Measurements from ENCODE around the gene IFT43.

Gene IFT43

GRCh38 chr14:76125511-76125910 is 139.9 kb downstream of the IFT43 start:
- H2BK120ac ChIP-seq (ENCODE audit: low read depth, low read length), result no peak overlapping the region
- H2AFZ ChIP-seq (ENCODE audit: low read depth, low read length), result no peak overlapping the region
- H2BK5ac ChIP-seq (ENCODE audit: low read depth, low read length, poor library complexity, severe bottlenecking), result no peak overlapping the region
- H3K4me3 ChIP-seq (ENCODE audit: insufficient read depth in 1 of 2, low read depth in 1 of 2, low read length in 2 of 2), result no peak overlapping the region
- H3K4ac ChIP-seq (ENCODE audit: low read depth in 1 of 2, low read length in 2 of 2), result no peak overlapping the region
- no peak overlapping the region for H2AK5ac ChIP-seq (ENCODE audit: low read length, severe bottlenecking)
- no peak overlapping the region for H4K91ac ChIP-seq (ENCODE audit: low read length)
- no peak overlapping the region for H3K27ac ChIP-seq (ENCODE audit: low read length, poor library complexity, severe bottlenecking)
- WGBS, result 93% methylated on average over 5 of the region's 8 CpGs
- no peaks in the 10 kb centered on the region for H3K79me1 ChIP-seq (replicated peaks; ENCODE audit: low read length, poor library complexity, severe bottlenecking)
- no peaks in the 10 kb centered on the region for H3K36me3 ChIP-seq (ENCODE audit: control insufficient read depth in 1 of 2, insufficient read depth in 2 of 2, low read depth in 1 of 2, low read length in 2 of 2)
- peaks cover 25 to 43% of the 10 kb centered on the region in 2 experiments for H3K27me3 ChIP-seq (ENCODE audit: control insufficient read depth in 1 of 2, insufficient read depth in 1 of 2, low read length in 2 of 2)
- H3K23ac ChIP-seq (ENCODE audit: low read length in 2 of 2), result no peak overlapping the region
- no peak overlapping the region for H2BK12ac ChIP-seq (ENCODE audit: low read length in 2 of 2)
- H4K8ac ChIP-seq (ENCODE audit: low read length), result no peak overlapping the region
- H3K9me3 ChIP-seq (ENCODE audit: control insufficient read depth, low read length), result peaks cover 3% of the 10 kb centered on the region
- no peak overlapping the region for H3K4me2 ChIP-seq (ENCODE audit: low read length, poor library complexity, severe bottlenecking)
- no peak overlapping the region for H3K14ac ChIP-seq (ENCODE audit: low read length in 2 of 2)
- H3K18ac ChIP-seq (ENCODE audit: low read depth in 1 of 2, low read length in 2 of 2), result no peak overlapping the region
- no peaks in the 10 kb centered on the region for H3K4me1 ChIP-seq (ENCODE audit: control insufficient read depth, insufficient read depth, low read depth, low read length)
- H2BK15ac ChIP-seq (ENCODE audit: low read depth, poor library complexity, severe bottlenecking), result no peak overlapping the region
- no peak overlapping the region for H3K9ac ChIP-seq (ENCODE audit: low read length)
- DNase-seq, result no peak

DNA sequence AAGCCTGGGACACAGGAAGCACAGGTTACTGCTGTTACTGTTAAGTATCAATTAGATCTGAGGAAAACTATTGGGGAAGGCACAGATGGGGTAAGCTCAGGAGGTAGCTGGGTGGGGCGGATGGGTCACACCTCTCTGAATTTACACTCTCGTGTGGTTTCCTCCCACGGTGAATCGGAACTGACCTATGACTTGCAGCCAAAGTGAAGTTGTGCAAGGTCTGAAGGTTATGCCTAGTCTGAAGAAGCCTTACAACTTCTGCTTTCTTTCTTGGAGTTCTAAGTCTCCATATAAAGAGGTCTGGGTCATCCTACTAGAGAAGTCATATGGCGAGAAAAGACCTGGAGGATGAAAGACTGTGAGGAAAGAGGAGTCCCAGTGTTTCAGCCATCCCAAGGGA is 140.5 kb downstream of the IFT43 start:
- no peak overlapping the region for H4K91ac ChIP-seq (ENCODE audit: low read length)
- H2BK120ac ChIP-seq (ENCODE audit: low read depth, low read length), result no peak overlapping the region
- no peak overlapping the region for H3K18ac ChIP-seq (ENCODE audit: low read depth in 1 of 2, low read length in 2 of 2)
- peaks cover 31 to 48% of the 10 kb centered on the region in 2 experiments for H3K27me3 ChIP-seq (ENCODE audit: control insufficient read depth in 1 of 2, insufficient read depth in 1 of 2, low read length in 2 of 2)
- H3K14ac ChIP-seq (ENCODE audit: low read length in 2 of 2), result no peak overlapping the region
- H4K8ac ChIP-seq (ENCODE audit: low read length), result no peak overlapping the region
- H3K9ac ChIP-seq (ENCODE audit: low read length), result no peak overlapping the region
- no peak overlapping the region for H2BK15ac ChIP-seq (ENCODE audit: low read depth, poor library complexity, severe bottlenecking)
- no peak overlapping the region for H3K4me3 ChIP-seq (ENCODE audit: insufficient read depth in 1 of 2, low read depth in 1 of 2, low read length in 2 of 2)
- no peak overlapping the region for H2BK12ac ChIP-seq (ENCODE audit: low read length in 2 of 2)
- H3K4ac ChIP-seq (ENCODE audit: low read depth in 1 of 2, low read length in 2 of 2), result no peak overlapping the region
- H2BK5ac ChIP-seq (ENCODE audit: low read depth, low read length, poor library complexity, severe bottlenecking), result no peak overlapping the region
- no peak overlapping the region for H3K27ac ChIP-seq (ENCODE audit: low read length, poor library complexity, severe bottlenecking)
- peaks cover 3% of the 10 kb centered on the region for H3K9me3 ChIP-seq (ENCODE audit: control insufficient read depth, low read length)
- no peak overlapping the region for H3K23ac ChIP-seq (ENCODE audit: low read length in 2 of 2)
- H3K4me2 ChIP-seq (ENCODE audit: low read length, poor library complexity, severe bottlenecking), result no peak overlapping the region
- WGBS, result 92% methylated on average over 5 of the region's 5 CpGs
- H2AK5ac ChIP-seq (ENCODE audit: low read length, severe bottlenecking), result no peak overlapping the region
- no peak overlapping the region for H2AFZ ChIP-seq (ENCODE audit: low read depth, low read length)
- no peaks in the 10 kb centered on the region for H3K4me1 ChIP-seq (ENCODE audit: control insufficient read depth, insufficient read depth, low read depth, low read length)
- H3K36me3 ChIP-seq (ENCODE audit: control insufficient read depth in 1 of 2, insufficient read depth in 2 of 2, low read depth in 1 of 2, low read length in 2 of 2), result no peaks in the 10 kb centered on the region
- no peak for DNase-seq
- no peaks in the 10 kb centered on the region for H3K79me1 ChIP-seq (replicated peaks; ENCODE audit: low read length, poor library complexity, severe bottlenecking)

- H3K9me3 ChIP-seq (ENCODE audit: control insufficient read depth, low read length), result peaks cover 3% of the 10 kb centered on the region
- H3K14ac ChIP-seq (ENCODE audit: low read length in 2 of 2), result no peak overlapping the region
- no peak overlapping the region for H4K91ac ChIP-seq (ENCODE audit: low read length)
- DNase-seq, result no peak
- H2BK5ac ChIP-seq (ENCODE audit: low read depth, low read length, poor library complexity, severe bottlenecking), result no peak overlapping the region
- H3K79me1 ChIP-seq (replicated peaks; ENCODE audit: low read length, poor library complexity, severe bottlenecking), result no peaks in the 10 kb centered on the region
- H2BK120ac ChIP-seq (ENCODE audit: low read depth, low read length), result no peak overlapping the region
- no peak overlapping the region for H3K9ac ChIP-seq (ENCODE audit: low read length)
- no peak overlapping the region for H3K4me3 ChIP-seq (ENCODE audit: insufficient read depth in 1 of 2, low read depth in 1 of 2, low read length in 2 of 2)
- no peak overlapping the region for H3K4ac ChIP-seq (ENCODE audit: low read depth in 1 of 2, low read length in 2 of 2)
- H3K27ac ChIP-seq (ENCODE audit: low read length, poor library complexity, severe bottlenecking), result no peak overlapping the region
- 72% methylated on average over 2 of the region's 3 CpGs for WGBS
- no peak overlapping the region for H4K8ac ChIP-seq (ENCODE audit: low read length)
- H3K18ac ChIP-seq (ENCODE audit: low read depth in 1 of 2, low read length in 2 of 2), result no peak overlapping the region
- H3K4me1 ChIP-seq (ENCODE audit: control insufficient read depth, insufficient read depth, low read depth, low read length), result no peaks in the 10 kb centered on the region
- H2AK5ac ChIP-seq (ENCODE audit: low read length, severe bottlenecking), result no peak overlapping the region
- H3K4me2 ChIP-seq (ENCODE audit: low read length, poor library complexity, severe bottlenecking), result no peak overlapping the region
- H3K27me3 ChIP-seq (ENCODE audit: control insufficient read depth in 1 of 2, insufficient read depth in 1 of 2, low read length in 2 of 2), result peaks cover 43 to 65% of the 10 kb centered on the region in 2 experiments
- H3K36me3 ChIP-seq (ENCODE audit: control insufficient read depth in 1 of 2, insufficient read depth in 2 of 2, low read depth in 1 of 2, low read length in 2 of 2), result no peaks in the 10 kb centered on the region
- H2AFZ ChIP-seq (ENCODE audit: low read depth, low read length), result no peak overlapping the region
- no peak overlapping the region for H3K23ac ChIP-seq (ENCODE audit: low read length in 2 of 2)
- no peak overlapping the region for H2BK12ac ChIP-seq (ENCODE audit: low read length in 2 of 2)
- no peak overlapping the region for H2BK15ac ChIP-seq (ENCODE audit: low read depth, poor library complexity, severe bottlenecking)
Measured at GRCh38 chr14:76129851-76130576, 144.5 kb downstream of the IFT43 start.

- H3K18ac ChIP-seq (ENCODE audit: low read depth in 1 of 2, low read length in 2 of 2), result no peak overlapping the region
- WGBS, result 25% methylated on average over 24 of the region's 30 CpGs
- no peak overlapping the region for H3K27ac ChIP-seq (ENCODE audit: low read length, poor library complexity, severe bottlenecking)
- H2AFZ ChIP-seq (ENCODE audit: low read depth, low read length), result no peak overlapping the region
- H3K4ac ChIP-seq (ENCODE audit: low read depth in 1 of 2, low read length in 2 of 2), result no peak overlapping the region
- H3K4me2 ChIP-seq (ENCODE audit: low read length, poor library complexity, severe bottlenecking), result no peak overlapping the region
- no peak overlapping the region for H3K9ac ChIP-seq (ENCODE audit: low read length)
- H2BK15ac ChIP-seq (ENCODE audit: low read depth, poor library complexity, severe bottlenecking), result no peak overlapping the region
- no peaks in the 10 kb centered on the region for H3K36me3 ChIP-seq (ENCODE audit: control insufficient read depth in 1 of 2, insufficient read depth in 2 of 2, low read depth in 1 of 2, low read length in 2 of 2)
- peaks cover 55 to 66% of the 10 kb centered on the region in 2 experiments for H3K27me3 ChIP-seq (ENCODE audit: control insufficient read depth in 1 of 2, insufficient read depth in 1 of 2, low read length in 2 of 2)
- H4K8ac ChIP-seq (ENCODE audit: low read length), result no peak overlapping the region
- H3K79me1 ChIP-seq (replicated peaks; ENCODE audit: low read length, poor library complexity, severe bottlenecking), result no peaks in the 10 kb centered on the region
- H2BK12ac ChIP-seq (ENCODE audit: low read length in 2 of 2), result no peak overlapping the region
- H3K14ac ChIP-seq (ENCODE audit: low read length in 2 of 2), result no peak overlapping the region
- H2BK5ac ChIP-seq (ENCODE audit: low read depth, low read length, poor library complexity, severe bottlenecking), result no peak overlapping the region
- no peak overlapping the region for H2AK5ac ChIP-seq (ENCODE audit: low read length, severe bottlenecking)
- H2BK120ac ChIP-seq (ENCODE audit: low read depth, low read length), result no peak overlapping the region
- no peaks in the 10 kb centered on the region for H3K9me3 ChIP-seq (ENCODE audit: control insufficient read depth, low read length)
- H4K91ac ChIP-seq (ENCODE audit: low read length), result no peak overlapping the region
- DNase-seq, result no peak
- no peak overlapping the region for H3K23ac ChIP-seq (ENCODE audit: low read length in 2 of 2)
- H3K4me1 ChIP-seq (ENCODE audit: control insufficient read depth, insufficient read depth, low read depth, low read length), result no peaks in the 10 kb centered on the region
- H3K4me3 ChIP-seq (ENCODE audit: insufficient read depth in 1 of 2, low read depth in 1 of 2, low read length in 2 of 2), result no peak overlapping the region
Measured at GRCh38 chr14:76131071-76131965, 145.8 kb downstream of the IFT43 start.
